NCI-H2081 treated with DMSO at 0.1 percent for 48 hours (cell line): Measurements from ENCODE around the gene SMPD1.

ENCODE experiments used
- DNase-seq: peaks from one replicate; lab custom pipeline; 2025; lab: John Stamatoyannopoulos, UW

SMPD1 gene

GRCh38 chr11:6389905-6390717 is at the start of gene SMPD1:
Gene SMPD1, plus strand, starts transcription at chr11:6390474. Its CDS starts 125 bp downstream, at chr11:6390599.
- peak; percentile 68 for DNase-seq

GRCh38 chr11:6345366-6345765 is 44.9 kb upstream of the SMPD1 start:
- DNase-seq = no peak

DNA sequence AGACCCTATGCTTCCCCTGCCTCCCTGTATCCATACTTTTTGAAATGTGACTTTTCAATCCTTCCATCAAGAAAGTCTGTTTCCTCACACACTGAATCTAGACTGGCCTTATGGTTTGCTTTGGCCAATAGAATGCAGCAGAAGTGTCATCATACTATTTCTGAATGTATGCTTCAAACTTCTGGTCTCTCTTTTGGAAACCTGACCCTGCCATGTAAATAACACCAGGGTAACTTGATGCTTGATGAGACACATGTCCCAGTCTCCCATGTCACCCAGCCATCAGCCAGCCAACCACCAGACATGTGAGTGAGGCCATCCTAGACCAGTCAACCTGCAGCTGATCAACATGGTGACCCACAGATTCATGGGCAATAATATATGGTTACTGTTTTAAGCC is 40.2 kb upstream of the SMPD1 start:
- no peak for DNase-seq

GRCh38 chr11:6350486-6350885 is 39.8 kb upstream of the SMPD1 start:
- no peak for DNase-seq

DNA sequence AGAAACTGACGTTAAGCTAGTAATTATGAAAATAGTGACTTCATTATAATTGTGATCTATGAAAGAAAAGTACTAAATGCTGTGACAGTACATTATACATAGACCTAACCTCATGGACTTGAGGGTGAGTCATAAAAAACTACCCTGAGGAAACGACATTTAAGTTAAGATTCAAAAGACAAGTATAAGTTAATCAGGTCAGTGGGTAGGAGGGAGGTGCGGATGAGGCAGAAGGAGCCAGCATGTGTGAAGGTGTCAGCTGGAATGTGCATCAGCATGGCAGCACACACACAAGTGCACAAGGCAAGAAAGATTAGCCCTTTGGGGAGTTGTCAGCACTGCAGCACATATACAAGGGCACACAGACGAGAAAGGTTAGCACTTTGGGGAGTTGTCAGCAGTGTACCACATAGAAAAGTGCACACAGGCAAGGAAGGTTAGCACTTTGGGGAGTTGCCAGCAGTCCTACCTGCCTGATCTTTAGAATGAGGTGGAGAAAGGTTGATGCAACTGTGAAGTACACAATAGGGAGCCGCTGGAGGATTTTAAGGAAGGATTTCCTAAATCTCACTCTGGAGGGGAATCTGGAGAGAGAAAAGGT is 38.4 kb upstream of the SMPD1 start:
- no peak for DNase-seq

- peak; percentile 63 for DNase-seq
These were observed 36.8 kb upstream of the SMPD1 start for GRCh38 chr11:6353367-6353987.

DNA sequence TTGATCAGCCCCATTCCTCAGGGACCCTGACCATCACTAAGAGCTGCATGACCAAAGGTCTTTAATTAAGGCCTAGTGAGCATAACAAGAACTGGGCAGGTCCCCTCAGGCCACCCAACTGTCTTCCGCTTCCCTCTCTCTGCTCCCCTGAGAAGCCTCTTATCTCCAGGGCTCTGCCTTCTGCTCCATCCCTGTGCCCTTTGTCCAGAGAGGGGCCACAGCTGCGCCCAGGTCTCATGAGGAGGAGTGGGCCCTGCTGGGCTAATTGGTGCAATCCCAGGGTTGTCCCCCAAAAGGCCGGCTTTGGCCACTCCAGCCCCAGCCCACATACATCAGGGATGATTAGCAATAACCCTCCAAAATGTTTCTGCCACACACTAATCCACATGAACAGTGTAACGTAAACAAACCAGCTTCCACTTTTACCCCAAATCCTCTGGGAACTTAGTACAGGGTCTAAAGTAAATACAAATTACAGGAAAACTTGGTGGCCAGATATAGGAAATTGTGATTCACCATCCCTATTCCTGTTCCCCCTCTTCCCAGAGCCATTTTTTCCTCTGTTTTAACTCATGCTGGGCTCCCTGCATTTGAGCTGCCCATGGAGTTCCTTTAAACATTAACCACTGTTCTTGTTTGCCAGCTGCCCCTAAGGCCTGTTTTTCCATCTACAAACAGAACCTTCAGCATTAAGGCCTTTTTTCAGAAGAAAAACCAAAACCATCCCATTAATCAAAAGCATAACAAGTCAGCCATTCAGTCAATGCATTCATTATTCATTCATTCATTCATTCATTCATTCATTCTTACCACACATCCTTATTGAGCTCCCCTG is 35.4 kb upstream of the SMPD1 start:
- no peak for DNase-seq

GRCh38 chr11:6356503-6357055 is 33.7 kb upstream of the SMPD1 start:
- no peak for DNase-seq

- DNase-seq = no peak
These were observed 33.1 kb upstream of the SMPD1 start for GRCh38 chr11:6357222-6357621.

- DNase-seq = no peak
These were observed 30.1 kb upstream of the SMPD1 start for GRCh38 chr11:6360183-6360582.

GRCh38 chr11:6362185-6362872 is 27.9 kb upstream of the SMPD1 start:
- DNase-seq = no peak

- DNase-seq = no peak
These were observed 27.2 kb upstream of the SMPD1 start for GRCh38 chr11:6362873-6363678.

DNA sequence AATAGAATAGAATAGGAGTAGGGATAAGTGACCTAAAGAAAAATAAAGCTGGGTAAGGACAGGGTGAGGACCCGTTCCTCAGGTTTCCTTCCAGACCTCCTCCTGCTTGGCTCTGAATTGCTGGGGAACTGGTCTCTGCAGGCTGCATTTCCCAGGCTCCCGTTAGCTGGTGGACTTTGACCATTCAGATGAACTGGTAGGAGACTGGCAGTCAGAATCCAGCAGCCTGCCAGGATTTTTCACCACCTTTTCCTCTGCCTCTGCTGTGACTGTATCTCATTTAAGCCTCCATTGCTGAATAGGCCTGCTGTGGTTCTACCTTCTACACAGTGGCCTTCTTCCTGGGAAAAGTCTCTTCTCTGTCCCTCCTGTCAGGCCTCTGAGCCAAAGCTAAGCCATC is 24.6 kb upstream of the SMPD1 start:
- no peak for DNase-seq

DNA sequence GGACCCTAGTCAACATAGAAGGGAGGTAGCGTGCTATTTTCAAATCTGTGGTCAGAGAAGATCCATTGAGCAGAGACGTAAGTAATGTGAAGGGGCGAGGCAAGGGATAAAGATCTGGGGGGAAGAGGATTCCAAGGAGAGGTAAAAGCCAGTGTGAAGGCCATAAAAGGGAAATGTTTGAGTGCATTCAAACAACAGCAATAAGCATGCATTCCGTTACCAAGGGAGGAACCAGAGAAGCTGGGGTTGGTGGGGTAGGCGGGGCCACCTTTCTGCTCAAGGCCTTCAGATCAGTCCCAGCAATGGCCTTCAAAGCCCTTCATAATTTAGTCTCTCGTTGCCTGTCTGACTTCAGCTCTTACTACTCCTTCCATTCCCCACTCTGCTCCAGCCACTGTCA is 18.4 kb upstream of the SMPD1 start:
- no peak for DNase-seq

DNA sequence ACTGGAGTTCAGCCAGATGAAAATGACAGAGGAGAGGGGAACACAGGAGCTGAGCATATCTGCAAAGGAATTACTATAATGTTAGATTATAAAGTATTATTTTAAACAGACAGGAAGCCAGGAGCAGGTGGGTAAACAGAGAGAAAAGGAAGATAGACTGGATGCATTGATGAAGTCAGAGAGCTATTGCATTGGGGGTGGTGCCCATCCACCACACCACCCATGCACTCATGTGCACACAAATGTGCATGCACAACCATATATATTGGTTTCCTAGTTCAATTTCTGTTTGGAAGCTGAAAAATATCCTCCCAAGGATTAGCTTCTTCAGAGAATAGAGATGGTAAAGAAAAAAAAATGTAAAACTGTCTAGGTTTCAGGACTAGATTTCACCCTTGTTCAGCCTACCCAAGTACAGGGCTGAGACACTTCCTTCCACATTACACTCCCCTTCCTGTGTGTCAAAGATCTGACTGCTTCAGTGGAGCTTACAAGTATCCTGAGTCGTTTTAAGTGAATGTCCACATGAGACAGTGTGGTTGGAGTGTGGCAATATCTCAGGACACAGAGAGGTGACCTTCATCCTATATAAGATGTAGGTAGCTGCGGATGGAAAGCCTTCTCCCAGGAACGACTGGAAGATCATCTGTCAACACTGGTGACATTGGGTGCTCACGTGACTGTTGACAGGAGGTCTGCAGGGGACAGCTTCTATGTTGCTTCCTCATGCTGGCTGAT is 12.2 kb upstream of the SMPD1 start:
- DNase-seq = no peak

DNA sequence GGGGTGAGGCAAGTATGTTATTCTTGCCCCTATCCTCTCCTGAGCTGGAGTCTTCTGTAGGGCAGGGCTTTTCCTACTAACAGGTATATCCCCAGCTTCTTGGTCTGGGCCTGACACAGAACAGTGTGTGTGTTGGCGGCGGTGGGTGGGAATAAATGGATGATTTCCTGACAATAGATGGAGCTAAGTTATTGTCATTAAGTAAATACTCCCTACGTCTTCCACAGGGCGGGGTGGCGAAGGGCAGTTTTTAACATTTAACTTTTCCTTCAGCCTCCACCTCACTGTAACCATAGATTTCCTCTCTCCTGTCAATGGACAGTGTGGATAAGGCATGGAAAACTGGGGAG is 11.7 kb upstream of the SMPD1 start:
- DNase-seq = no peak

- DNase-seq = no peak
These were observed 5.1 kb upstream of the SMPD1 start for GRCh38 chr11:6385046-6385777.

- DNase-seq = no peak
These were observed 2.3 kb upstream of the SMPD1 start for GRCh38 chr11:6387811-6388599.
